PFSK-1 (cell line): ENCODE measurements around the gene CD34.

ENCODE experiments used
- POLR2AphosphoS5 ChIP-seq: IDR thresholded peaks from 2 replicates; pipeline ENCODE4 v1.6.1; 2012; ENCODE audit warnings: low read depth, mild to moderate bottlenecking, control low read depth, low read length, moderate library complexity
- REST ChIP-seq, 2 experiments: IDR thresholded peaks; 2 replicates each; pipeline versions ENCODE4 v1.6.1 to v1.8.0; 2011 to 2012; ENCODE audit warnings: low read depth in 2 of 2, low read length in 2 of 2, control low read depth in 1 of 2, inconsistent platforms in 1 of 2, mild to moderate bottlenecking in 1 of 2, moderate library complexity in 1 of 2; ENCODE audit not compliant: insufficient read depth in 1 of 2
- TAF1 ChIP-seq: IDR thresholded peaks from 2 replicates; pipeline ENCODE4 v1.6.1; 2012; ENCODE audit warnings: low read length, control low read depth, borderline replicate concordance; ENCODE audit not compliant: insufficient read depth

DNA sequence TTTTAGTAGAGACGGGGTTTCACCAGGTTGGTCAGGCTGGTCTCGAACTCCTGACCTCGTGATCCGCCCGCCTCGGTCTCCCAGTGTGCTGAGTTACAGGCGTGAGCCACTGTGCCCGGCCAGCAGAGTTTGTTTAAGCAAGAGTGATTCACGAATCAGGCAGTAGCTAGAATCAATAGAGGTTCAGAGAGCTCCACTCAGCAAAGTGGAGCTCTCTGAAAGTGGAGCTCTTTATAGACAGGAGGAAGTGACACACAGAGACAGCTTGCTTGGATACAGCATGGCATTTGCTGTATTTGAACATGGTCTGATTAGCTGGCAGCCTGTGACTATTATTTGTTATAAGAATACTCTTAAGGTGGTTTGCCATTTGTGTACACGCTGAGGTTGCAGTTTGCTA, 27.1 kb upstream of the CD34 start:
- TF ChIP-seq POLR2AphosphoS5 (no peak), TAF1 (no peak), REST (IDR thresholded peaks at IDR 0.05; ENCODE audit: insufficient read depth in 1 of 2, low read depth in 2 of 2, low read length in 2 of 2) (no peak)
